Astrocyte (in vitro differentiated cells and primary cell): ENCODE measurements around the gene RPP30. TPM values are rescaled to one million over a fixed set of nuclear protein-coding genes. Genes with fewer than 3 reads are reported as not detected.

ENCODE experiments used
- DNase-seq: peaks from one replicate; pipeline ENCODE4 v3.0.0-alpha.2; 2010; ENCODE audit warnings: low read depth
- FAIRE-seq: peaks from 2 replicates; lab custom pipeline; 2011; peaks lifted over from hg19 to GRCh38; lab: Jason Lieb, UNC
- H2AFZ ChIP-seq: 2 replicates; pipeline ENCODE4 v1.6.0; 2012; ENCODE audit warnings: low read depth, low read length, inconsistent platforms
- H3K27ac ChIP-seq: 2 replicates; pipeline ENCODE4 v1.5.1; 2011; ENCODE audit warnings: low read depth, low read length, inconsistent platforms
- H3K27me3 ChIP-seq: 2 replicates; pipeline ENCODE4 v1.6.0; 2011; ENCODE audit warnings: low read length, inconsistent platforms; ENCODE audit not compliant: insufficient read depth
- H3K36me3 ChIP-seq: 2 replicates; pipeline ENCODE4 v1.5.1; 2011; ENCODE audit warnings: low read length, inconsistent platforms; ENCODE audit not compliant: insufficient read depth
- H3K4me1 ChIP-seq: 2 replicates; pipeline ENCODE4 v1.5.1; 2011; ENCODE audit warnings: low read length, inconsistent platforms; ENCODE audit not compliant: insufficient read depth
- H3K4me2 ChIP-seq: 2 replicates; pipeline ENCODE4 v1.6.0; 2012; ENCODE audit warnings: low read length, inconsistent platforms
- H3K4me3 ChIP-seq: 2 replicates; pipeline ENCODE4 v1.5.1; 2011; ENCODE audit warnings: low read depth, mild to moderate bottlenecking, low read length, inconsistent platforms; ENCODE audit not compliant: insufficient read depth
- H3K79me2 ChIP-seq: 2 replicates; pipeline ENCODE4 v1.6.0; 2012; ENCODE audit warnings: mild to moderate bottlenecking, low read length, inconsistent platforms; ENCODE audit not compliant: insufficient read depth
- H3K9ac ChIP-seq: 2 replicates; pipeline ENCODE4 v1.6.0; 2012; ENCODE audit warnings: mild to moderate bottlenecking, low read length, inconsistent platforms
- H3K9me3 ChIP-seq: 2 replicates; pipeline ENCODE4 v1.5.1; 2012; ENCODE audit warnings: low read depth, mild to moderate bottlenecking, low read length, inconsistent platforms; ENCODE audit not compliant: insufficient read depth
- H4K20me1 ChIP-seq: 2 replicates; pipeline ENCODE4 v1.6.0; 2012; ENCODE audit warnings: low read length, inconsistent platforms; ENCODE audit not compliant: insufficient read depth
- H3K27ac Mint-ChIP-seq: one replicate; pipeline ENCODE4 v1.8.0; 2021; ENCODE audit warnings: mild to moderate bottlenecking, mixed read lengths; ENCODE audit not compliant: unreplicated experiment
- H3K27me3 Mint-ChIP-seq: one replicate; pipeline ENCODE4 v1.8.0; 2021; ENCODE audit warnings: low read depth, mixed read lengths; ENCODE audit not compliant: unreplicated experiment
- H3K36me3 Mint-ChIP-seq: one replicate; pipeline ENCODE4 v1.8.0; 2021; ENCODE audit warnings: low read depth, mixed read lengths; ENCODE audit not compliant: unreplicated experiment
- H3K4me1 Mint-ChIP-seq: one replicate; pipeline ENCODE4 v1.8.0; 2021; ENCODE audit warnings: low read depth, mixed read lengths; ENCODE audit not compliant: unreplicated experiment
- H3K4me3 Mint-ChIP-seq: one replicate; pipeline ENCODE4 v1.8.0; 2021; ENCODE audit warnings: mild to moderate bottlenecking, moderate library complexity, mixed read lengths; ENCODE audit not compliant: unreplicated experiment
- H3K9me3 Mint-ChIP-seq: one replicate; pipeline ENCODE4 v1.8.0; 2021; ENCODE audit warnings: mild to moderate bottlenecking, mixed read lengths; ENCODE audit not compliant: unreplicated experiment
- EZH2 ChIP-seq: IDR thresholded peaks from 2 replicates; pipeline ENCODE4 v1.6.1; 2012; ENCODE audit warnings: mild to moderate bottlenecking, low read length, inconsistent platforms; ENCODE audit not compliant: insufficient read depth
- total RNA-seq: library from RNA; stranded (reverse); gene quantifications from 2 replicates; pipeline ENCODE4 v1.2.1, GENCODE V29; 2021
- TF ChIP-seq, protein P1 (sequence below): IDR thresholded peaks from 2 replicates; pipeline ENCODE4 v1.5.1; 2011; ENCODE audit warnings: low read depth, mild to moderate bottlenecking, inconsistent platforms, low read length, moderate library complexity; ENCODE audit not compliant: insufficient read depth

The RPP30 gene
- total RNA-seq, 1 donor from 2014 or later, result 32.0 TPM

DNA sequence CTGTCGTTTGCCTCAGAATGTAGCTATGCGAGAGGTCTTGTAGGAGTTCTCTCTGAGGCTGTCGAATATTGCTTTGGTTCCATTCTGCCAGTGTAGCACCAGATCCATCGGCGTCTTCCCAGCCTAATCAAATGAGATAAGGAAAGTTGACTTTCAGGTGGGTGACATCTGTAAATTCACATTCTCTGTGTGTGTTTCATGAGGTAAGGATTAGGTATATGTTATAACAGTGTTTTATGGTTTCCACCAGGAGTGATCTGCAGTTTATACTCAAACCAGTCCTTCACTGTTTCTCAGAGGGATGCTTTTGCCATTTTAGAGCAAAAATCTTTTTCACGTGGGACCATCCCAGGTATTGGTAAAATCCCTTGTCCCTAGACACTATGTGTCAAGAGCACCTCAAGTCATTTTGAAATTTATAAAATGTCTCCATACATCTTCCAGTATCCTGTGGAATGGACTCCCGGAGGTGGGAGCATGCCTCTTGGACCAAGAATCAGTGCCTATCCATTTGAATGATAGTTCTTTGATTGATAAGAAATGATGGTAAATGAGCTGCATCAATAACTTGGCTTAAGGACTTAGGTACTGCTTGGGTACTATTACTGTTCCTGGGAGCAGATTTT, 41.2 kb downstream of the RPP30 start:
- no peaks in the 10 kb centered on the region for H3K79me2 ChIP-seq
- no peak overlapping the region for H3K27ac ChIP-seq
- TF ChIP-seq EZH2, result no peak
- TF ChIP-seq, protein P1, sequence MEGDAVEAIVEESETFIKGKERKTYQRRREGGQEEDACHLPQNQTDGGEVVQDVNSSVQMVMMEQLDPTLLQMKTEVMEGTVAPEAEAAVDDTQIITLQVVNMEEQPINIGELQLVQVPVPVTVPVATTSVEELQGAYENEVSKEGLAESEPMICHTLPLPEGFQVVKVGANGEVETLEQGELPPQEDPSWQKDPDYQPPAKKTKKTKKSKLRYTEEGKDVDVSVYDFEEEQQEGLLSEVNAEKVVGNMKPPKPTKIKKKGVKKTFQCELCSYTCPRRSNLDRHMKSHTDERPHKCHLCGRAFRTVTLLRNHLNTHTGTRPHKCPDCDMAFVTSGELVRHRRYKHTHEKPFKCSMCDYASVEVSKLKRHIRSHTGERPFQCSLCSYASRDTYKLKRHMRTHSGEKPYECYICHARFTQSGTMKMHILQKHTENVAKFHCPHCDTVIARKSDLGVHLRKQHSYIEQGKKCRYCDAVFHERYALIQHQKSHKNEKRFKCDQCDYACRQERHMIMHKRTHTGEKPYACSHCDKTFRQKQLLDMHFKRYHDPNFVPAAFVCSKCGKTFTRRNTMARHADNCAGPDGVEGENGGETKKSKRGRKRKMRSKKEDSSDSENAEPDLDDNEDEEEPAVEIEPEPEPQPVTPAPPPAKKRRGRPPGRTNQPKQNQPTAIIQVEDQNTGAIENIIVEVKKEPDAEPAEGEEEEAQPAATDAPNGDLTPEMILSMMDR, result no peak
- H3K4me3 Mint-ChIP-seq, result peak overlapping the region; percentile 3
- DNase-seq (no peak), FAIRE-seq (no peak)
- no peaks in the 10 kb centered on the region for H3K27me3 ChIP-seq
- H3K9ac ChIP-seq, result no peak overlapping the region
- H2AFZ ChIP-seq, result no peak overlapping the region
- H3K9me3 ChIP-seq, result no peaks in the 10 kb centered on the region
- H3K4me1 ChIP-seq, result no peaks in the 10 kb centered on the region
- H3K27me3 Mint-ChIP-seq, result no peaks in the 10 kb centered on the region
- H3K36me3 ChIP-seq, result peaks cover 5% of the 10 kb centered on the region
- H3K4me2 ChIP-seq, result no peak overlapping the region
- no peaks in the 10 kb centered on the region for H4K20me1 ChIP-seq
- H3K9me3 Mint-ChIP-seq, result no peaks in the 10 kb centered on the region
- peak overlapping the region; percentile 63 for H3K27ac Mint-ChIP-seq
- H3K4me3 ChIP-seq, result no peak overlapping the region
- H3K36me3 Mint-ChIP-seq, result peaks cover 9% of the 10 kb centered on the region
- H3K4me1 Mint-ChIP-seq, result peaks cover 9% of the 10 kb centered on the region

DNA sequence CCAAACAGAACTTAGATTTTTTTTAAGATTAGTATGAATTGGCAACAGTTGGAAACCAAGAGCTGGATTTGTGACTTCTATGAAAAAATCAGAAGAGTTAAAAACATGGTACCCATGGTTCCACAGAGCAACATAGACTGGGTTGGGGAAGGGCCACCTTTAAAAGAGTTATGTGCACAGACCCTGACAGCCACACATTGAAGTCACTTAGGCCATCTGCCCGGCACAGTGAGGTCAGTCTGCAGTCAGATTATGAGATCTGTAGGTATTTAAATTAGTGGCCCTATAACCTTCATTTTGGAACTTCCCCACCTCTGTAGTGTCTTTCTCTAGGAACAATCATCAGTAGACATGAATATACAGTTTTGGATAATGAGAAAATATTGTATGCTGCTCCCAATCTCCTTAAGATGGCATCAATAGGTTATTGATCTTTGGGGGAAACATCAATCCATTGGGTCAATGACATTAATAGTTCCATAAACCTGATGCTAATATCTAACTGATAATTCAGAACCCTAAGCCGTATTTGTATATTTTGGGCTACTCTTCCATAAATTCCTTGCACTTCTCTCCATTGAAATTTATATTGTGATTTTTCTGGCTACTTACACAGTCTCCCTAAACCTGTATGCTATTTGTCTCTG, 42.1 kb downstream of the RPP30 start:
- Histone ChIP-seq H3K4me2 (no peak overlapping the region), H3K9ac (no peak overlapping the region), H4K20me1 (no peaks in the 10 kb centered on the region), H3K9me3 (no peaks in the 10 kb centered on the region), H3K27me3 (no peaks in the 10 kb centered on the region), H3K79me2 (no peaks in the 10 kb centered on the region), H3K4me3 (no peak overlapping the region), H2AFZ (no peak overlapping the region), H3K36me3 (peaks cover 5% of the 10 kb centered on the region), H3K4me1 (no peaks in the 10 kb centered on the region), H3K27ac (no peak overlapping the region)
- no peak for FAIRE-seq
- TF ChIP-seq, protein P1, result no peak
- no peak for TF ChIP-seq EZH2
- H3K9me3 Mint-ChIP-seq, result no peaks in the 10 kb centered on the region
- H3K4me1 Mint-ChIP-seq, result peaks cover 13% of the 10 kb centered on the region
- no peaks in the 10 kb centered on the region for H3K27me3 Mint-ChIP-seq
- H3K27ac Mint-ChIP-seq, result peak overlapping the region; percentile 63
- H3K36me3 Mint-ChIP-seq, result peaks cover 7% of the 10 kb centered on the region
- H3K4me3 Mint-ChIP-seq, result peak overlapping the region; percentile 63
- DNase-seq, result no peak
